PC-3 (cell line): Measurements from ENCODE around the gene DLG2. TPM values are rescaled to one million over a fixed set of nuclear protein-coding genes. Genes with fewer than 3 reads are reported as not detected.

Source experiments
- ATAC-seq: fragments of 200-7000 bp; cut with Tn5 transposase; 2 replicates; pipeline ENCODE4 v1.9.1; 2020; ENCODE audit warnings: mild to moderate bottlenecking, moderate library complexity
- BruUV-seq: library from RNA; stranded (reverse); fragments of 400-500 nt; replicated peaks from 2 replicates; lab custom pipeline; 2021; lab: Mats Ljungman, UMichigan
- CTCF ChIA-PET: fragments of 300-600 bp; sonication (Branson Sonifier 250); formaldehyde crosslinking; loops from one replicate; lab custom pipeline; 2022; ENCODE audit warnings: antibody characterized with exemption; lab: Charles Lee
- POLR2A ChIA-PET: fragments of 300-600 bp; sonication (Branson Sonifier 250); formaldehyde crosslinking; loops from one replicate; lab custom pipeline; 2022; ENCODE audit warnings: antibody characterized with exemption; ENCODE audit not compliant: unreplicated experiment; lab: Charles Lee
- DNase-seq: peaks from one replicate; pipeline ENCODE4 v3.0.0-alpha.2; 2015
- H2AFZ ChIP-seq: fragments of 300-600 bp; sonication (generic); 2 replicates; pipeline ENCODE4 v1.6.0; 2016; ENCODE audit warnings: antibody characterized with exemption, low read length
- H3F3A ChIP-seq: fragments of 300-600 bp; sonication (generic); one replicate; pipeline ENCODE4 v1.6.0; 2017; ENCODE audit warnings: antibody characterized with exemption, low read length, control low read depth, mild to moderate bottlenecking; ENCODE audit not compliant: unreplicated experiment
- H3K27ac ChIP-seq: fragments of 300-600 bp; sonication (generic); 2 replicates; pipeline ENCODE4 v1.5.1; 2016; ENCODE audit warnings: mild to moderate bottlenecking, low read length
- H3K27me3 ChIP-seq: fragments of 300-600 bp; sonication (generic); 2 replicates; pipeline ENCODE4 v1.6.1; 2016; ENCODE audit warnings: low read length, mixed read lengths
- H3K36me3 ChIP-seq: fragments of 300-600 bp; sonication (generic); 2 replicates; pipeline ENCODE4 v1.6.1; 2016; ENCODE audit warnings: low read depth, mixed run types, low read length, mixed read lengths
- H3K4me1 ChIP-seq: fragments of 300-600 bp; sonication (generic); 2 replicates; pipeline ENCODE4 v1.5.1; 2016; ENCODE audit warnings: low read length; ENCODE audit not compliant: insufficient read depth
- H3K4me2 ChIP-seq: fragments of 300-600 bp; sonication (generic); 2 replicates; pipeline ENCODE4 v1.6.0; 2016; ENCODE audit warnings: low read length
- H3K4me3 ChIP-seq: fragments of 300-600 bp; sonication (generic); 2 replicates; pipeline ENCODE4 v1.5.1; 2016; ENCODE audit warnings: mild to moderate bottlenecking, low read length, mixed read lengths
- H3K79me2 ChIP-seq: fragments of 300-600 bp; sonication (generic); 2 replicates; pipeline ENCODE4 v1.6.1; 2017; ENCODE audit warnings: low read length, mixed read lengths
- H3K9ac ChIP-seq: fragments of 300-600 bp; sonication (generic); 2 replicates; pipeline ENCODE4 v1.6.0; 2016; ENCODE audit warnings: mild to moderate bottlenecking, low read length
- H3K9me2 ChIP-seq: fragments of 300-600 bp; sonication (generic); replicated peaks from 2 replicates; pipeline ENCODE4 v1.6.1; 2016; ENCODE audit warnings: mixed run types, low read length, mixed read lengths
- H3K9me3 ChIP-seq: fragments of 300-600 bp; sonication (generic); 2 replicates; pipeline ENCODE4 v1.6.1; 2016; ENCODE audit warnings: low read length, mixed read lengths
- H4K20me1 ChIP-seq: fragments of 300-600 bp; sonication (generic); 2 replicates; pipeline ENCODE4 v1.6.1; 2016; ENCODE audit warnings: low read length, mixed read lengths
- CTCF ChIP-seq: fragments of 300-600 bp; sonication (generic); conservative IDR thresholded peaks from 2 replicates; pipeline ENCODE4 v1.5.1; 2017; ENCODE audit warnings: antibody characterized with exemption, low read depth, mild to moderate bottlenecking, low read length
- EZH2 ChIP-seq: fragments of 300-600 bp; sonication (generic); IDR thresholded peaks from one replicate; pipeline ENCODE4 v1.6.1; 2017; ENCODE audit warnings: antibody characterized with exemption, mild to moderate bottlenecking, low read length; ENCODE audit not compliant: unreplicated experiment
- EZH2phosphoT487 ChIP-seq: fragments of 300-600 bp; sonication (generic); IDR thresholded peaks from 2 replicates; pipeline ENCODE4 v1.6.1; 2018; ENCODE audit warnings: mild to moderate bottlenecking, antibody characterized with exemption, low read length, borderline replicate concordance
- intact Hi-C: fragments of 100-400 bp; cut with micrococcal nuclease; formaldehyde crosslinking; loops from 2 replicates; pipeline ENCODE4 v1.9.0; 2023
- total RNA-seq: library from RNA; depleted of rRNA; stranded (reverse); fragments of >200 nt; gene quantifications from 2 replicates; pipeline ENCODE4 v1.2.3, GENCODE V29; 2014

Gene DLG2
- total RNA-seq, 1 experiment from 2014 or later: 0.58 TPM

- TF ChIP-seq CTCF (no peak), EZH2 (no peak), EZH2phosphoT487 (no peak)
- no peak overlapping the region for H3K9ac ChIP-seq
- H3K4me2 ChIP-seq: no peak overlapping the region
- H3K79me2 ChIP-seq: no peaks in the 10 kb centered on the region
- no peaks in the 10 kb centered on the region for H3K9me2 ChIP-seq
- no peaks in the 10 kb centered on the region for H4K20me1 ChIP-seq
- CTCF ChIA-PET: no interaction called here
- peaks cover 6% of the 10 kb centered on the region; the same call in 1 of the 2 replicates for H3K9me3 ChIP-seq
- POLR2A ChIA-PET: no interaction called here
- 0 out of 2 replicates have a peak, but pooled peaks cover 4% of the 10 kb centered on the region for H3K27me3 ChIP-seq
- no peak overlapping the region for H3K27ac ChIP-seq
- H2AFZ ChIP-seq: no peak overlapping the region
- DNase-seq: no peak
- no peak for ATAC-seq
- H3F3A ChIP-seq: no peaks in the 10 kb centered on the region
- no peak overlapping the region for H3K4me3 ChIP-seq
- H3K4me1 ChIP-seq: no peaks in the 10 kb centered on the region
- BruUV-seq: no TSS peak
- intact Hi-C loops: no loop called here
- no peaks in the 10 kb centered on the region for H3K36me3 ChIP-seq
Observed at GRCh38 chr11:83855237-83855636, 1771.9 kb downstream of the DLG2 start.

GRCh38 chr11:83852775-83853442, 1774.2 kb downstream of the DLG2 start:
- H3K27me3 ChIP-seq: 0 out of 2 replicates have a peak, but pooled peaks cover 4% of the 10 kb centered on the region
- intact Hi-C loops: no loop called here
- ATAC-seq: no peak
- no peaks in the 10 kb centered on the region for H3K9me2 ChIP-seq
- no peaks in the 10 kb centered on the region for H4K20me1 ChIP-seq
- no peak overlapping the region for H3K27ac ChIP-seq
- no peaks in the 10 kb centered on the region for H3F3A ChIP-seq
- no peak overlapping the region for H3K4me3 ChIP-seq
- peaks cover 6% of the 10 kb centered on the region; the same call in 1 of the 2 replicates for H3K9me3 ChIP-seq
- H3K79me2 ChIP-seq: no peaks in the 10 kb centered on the region
- H3K4me1 ChIP-seq: no peaks in the 10 kb centered on the region
- DNase-seq: no peak
- no peak for TF ChIP-seq EZH2phosphoT487
- no peak for TF ChIP-seq EZH2
- TF ChIP-seq CTCF: no peak
- no peak overlapping the region for H3K9ac ChIP-seq
- CTCF ChIA-PET: no interaction called here
- BruUV-seq: no TSS peak
- POLR2A ChIA-PET: no interaction called here
- H3K4me2 ChIP-seq: no peak overlapping the region
- H3K36me3 ChIP-seq: no peaks in the 10 kb centered on the region
- H2AFZ ChIP-seq: no peak overlapping the region

- Histone ChIP-seq H3K27ac (no peak overlapping the region), H3F3A (no peaks in the 10 kb centered on the region), H2AFZ (no peak overlapping the region), H3K79me2 (no peaks in the 10 kb centered on the region), H3K4me3 (no peak overlapping the region), H3K36me3 (no peaks in the 10 kb centered on the region), H3K4me2 (no peak overlapping the region), H4K20me1 (no peaks in the 10 kb centered on the region), H3K9me3 (peaks cover 6% of the 10 kb centered on the region; the same call in 1 of the 2 replicates), H3K27me3 (peaks cover 10% of the 10 kb centered on the region; the same call in 1 of the 2 replicates), H3K4me1 (no peaks in the 10 kb centered on the region), H3K9ac (no peak overlapping the region), H3K9me2 (no peaks in the 10 kb centered on the region)
- no peak for ATAC-seq
- CTCF ChIA-PET: no interaction called here
- TF ChIP-seq EZH2phosphoT487 (no peak), CTCF (no peak), EZH2 (no peak)
- DNase-seq: no peak
- POLR2A ChIA-PET: no interaction called here
- no TSS peak for BruUV-seq
- intact Hi-C loops: no loop called here
Observed at GRCh38 chr11:83852012-83852411, 1775.1 kb downstream of the DLG2 start.
